Calu3 (cell line): Measurements from ENCODE around the gene MOCS1. TPM values are rescaled to one million over a fixed set of nuclear protein-coding genes. Genes with fewer than 3 reads are reported as not detected.

Experiments
- BruUV-seq: library from RNA; stranded (reverse); fragments of 400-500 nt; replicated peaks from 2 replicates; lab custom pipeline; 2021; lab: Mats Ljungman, UMichigan
- CTCF ChIA-PET: fragments of 300-600 bp; sonication (Branson Sonifier 250); formaldehyde crosslinking; loops from one replicate; lab custom pipeline; 2022; ENCODE audit warnings: antibody characterized with exemption; lab: Charles Lee
- DNase-seq: peaks from one replicate; pipeline ENCODE4 v3.0.0; 2022
- H3K27ac Mint-ChIP-seq: one replicate; pipeline ENCODE4 v1.8.0; 2022; ENCODE audit warnings: mixed read lengths; ENCODE audit not compliant: unreplicated experiment
- H3K27me3 Mint-ChIP-seq: one replicate; pipeline ENCODE4 v1.8.0; 2022; ENCODE audit warnings: mixed read lengths; ENCODE audit not compliant: unreplicated experiment
- H3K36me3 Mint-ChIP-seq: one replicate; pipeline ENCODE4 v1.8.0; 2022; ENCODE audit warnings: mild to moderate bottlenecking, moderate library complexity, mixed read lengths; ENCODE audit not compliant: insufficient read depth, unreplicated experiment
- H3K4me1 Mint-ChIP-seq: one replicate; pipeline ENCODE4 v1.8.0; 2022; ENCODE audit warnings: mild to moderate bottlenecking, low read depth, mixed read lengths; ENCODE audit not compliant: unreplicated experiment
- H3K4me3 Mint-ChIP-seq: one replicate; pipeline ENCODE4 v1.8.0; 2022; ENCODE audit warnings: mild to moderate bottlenecking, low read depth, moderate library complexity, mixed read lengths; ENCODE audit not compliant: unreplicated experiment
- H3K9me3 Mint-ChIP-seq: one replicate; pipeline ENCODE4 v1.8.0; 2022; ENCODE audit warnings: low read depth, mixed read lengths; ENCODE audit not compliant: unreplicated experiment
- intact Hi-C: fragments of 100-400 bp; cut with micrococcal nuclease; formaldehyde crosslinking; loops from one replicate; pipeline ENCODE4 v1.10.0; 2022; ENCODE audit not compliant: unreplicated experiment
- total RNA-seq: library from RNA; stranded (reverse); gene quantifications from 2 replicates; pipeline ENCODE4 v1.2.3, GENCODE V29; 2022
- TF ChIP-seq, protein P1 (sequence below): fragments of 200-600 bp; IDR thresholded peaks from one replicate; pipeline ENCODE4 v1.8.0; 2022; ENCODE audit warnings: antibody characterized with exemption; ENCODE audit not compliant: unreplicated experiment

The MOCS1 gene
- total RNA-seq, 1 experiment from 2014 or later: 2.5 TPM

DNA sequence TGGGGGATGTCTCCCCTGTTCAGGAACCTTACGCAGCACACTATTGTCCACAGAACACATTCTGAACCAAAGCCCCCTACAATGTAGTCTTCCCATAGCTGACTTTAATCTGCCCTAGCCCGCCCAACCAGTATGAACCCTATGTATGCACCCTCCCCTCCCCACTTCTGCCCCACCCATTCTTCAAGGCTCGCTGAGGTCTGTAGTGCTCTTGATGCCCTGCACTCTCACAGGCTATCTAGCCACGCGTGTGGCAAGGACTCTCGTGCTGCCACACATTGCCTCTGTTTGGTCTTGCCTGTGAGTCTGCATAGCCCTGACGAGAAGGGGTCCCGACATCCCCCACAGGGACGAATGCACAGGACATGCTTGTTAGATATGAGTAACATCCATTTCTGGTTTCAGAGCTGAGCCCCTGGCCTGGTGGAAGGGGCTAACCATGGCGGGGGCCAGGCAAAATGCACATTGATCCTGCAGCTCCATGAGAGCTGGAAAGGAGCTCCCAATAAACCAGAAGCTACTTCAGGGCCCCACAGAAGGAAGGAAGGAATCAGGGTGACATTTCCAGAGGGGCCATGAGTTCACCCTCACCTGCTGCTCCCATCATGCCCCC, 22.6 kb downstream of the MOCS1 start:
- CTCF ChIA-PET: interaction anchor here (0.8 kb wide), 1 partner anchor 1082 kb away, joined by 4 read pairs; no protein-coding TSS in a partner anchor
- TF ChIP-seq, protein P1, sequence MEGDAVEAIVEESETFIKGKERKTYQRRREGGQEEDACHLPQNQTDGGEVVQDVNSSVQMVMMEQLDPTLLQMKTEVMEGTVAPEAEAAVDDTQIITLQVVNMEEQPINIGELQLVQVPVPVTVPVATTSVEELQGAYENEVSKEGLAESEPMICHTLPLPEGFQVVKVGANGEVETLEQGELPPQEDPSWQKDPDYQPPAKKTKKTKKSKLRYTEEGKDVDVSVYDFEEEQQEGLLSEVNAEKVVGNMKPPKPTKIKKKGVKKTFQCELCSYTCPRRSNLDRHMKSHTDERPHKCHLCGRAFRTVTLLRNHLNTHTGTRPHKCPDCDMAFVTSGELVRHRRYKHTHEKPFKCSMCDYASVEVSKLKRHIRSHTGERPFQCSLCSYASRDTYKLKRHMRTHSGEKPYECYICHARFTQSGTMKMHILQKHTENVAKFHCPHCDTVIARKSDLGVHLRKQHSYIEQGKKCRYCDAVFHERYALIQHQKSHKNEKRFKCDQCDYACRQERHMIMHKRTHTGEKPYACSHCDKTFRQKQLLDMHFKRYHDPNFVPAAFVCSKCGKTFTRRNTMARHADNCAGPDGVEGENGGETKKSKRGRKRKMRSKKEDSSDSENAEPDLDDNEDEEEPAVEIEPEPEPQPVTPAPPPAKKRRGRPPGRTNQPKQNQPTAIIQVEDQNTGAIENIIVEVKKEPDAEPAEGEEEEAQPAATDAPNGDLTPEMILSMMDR: no peak
- Mint-ChIP-seq H3K9me3 (peaks cover 2% of the 10 kb centered on the region), H3K27ac (no peak overlapping the region), H3K4me1 (no peaks in the 10 kb centered on the region), H3K36me3 (no peaks in the 10 kb centered on the region), H3K27me3 (no peaks in the 10 kb centered on the region), H3K4me3 (no peak overlapping the region)
- no TSS peak for BruUV-seq
- no peak for DNase-seq
- intact Hi-C loops: no loop called here

DNA sequence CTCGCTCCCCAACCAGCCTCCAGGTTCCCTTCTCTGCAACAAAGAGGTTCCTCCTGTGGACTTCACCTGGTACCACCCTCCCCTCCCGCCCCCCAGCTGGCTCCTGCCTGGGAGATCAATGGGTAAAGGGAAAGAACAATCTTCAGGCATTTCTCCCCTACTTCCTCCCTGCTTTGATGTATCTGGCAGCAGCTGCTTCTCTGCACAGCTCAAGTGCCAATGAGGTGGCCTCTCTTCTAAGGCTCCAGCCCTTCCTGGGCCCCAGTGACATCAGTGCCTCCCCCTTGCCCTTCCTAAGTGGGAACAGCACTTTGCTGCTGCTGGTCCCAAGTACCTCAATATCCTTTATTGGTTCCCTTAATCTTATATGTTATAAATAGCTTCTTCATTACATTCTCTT, 23.5 kb downstream of the MOCS1 start:
- H3K36me3 Mint-ChIP-seq: no peaks in the 10 kb centered on the region
- no peak for DNase-seq
- H3K27me3 Mint-ChIP-seq: no peaks in the 10 kb centered on the region
- intact Hi-C loops: no loop called here
- BruUV-seq: no TSS peak
- no peak overlapping the region for H3K4me3 Mint-ChIP-seq
- peaks cover 2% of the 10 kb centered on the region for H3K9me3 Mint-ChIP-seq
- no peak overlapping the region for H3K27ac Mint-ChIP-seq
- TF ChIP-seq, protein P1: no peak
- CTCF ChIA-PET: no interaction called here
- H3K4me1 Mint-ChIP-seq: no peaks in the 10 kb centered on the region

DNA sequence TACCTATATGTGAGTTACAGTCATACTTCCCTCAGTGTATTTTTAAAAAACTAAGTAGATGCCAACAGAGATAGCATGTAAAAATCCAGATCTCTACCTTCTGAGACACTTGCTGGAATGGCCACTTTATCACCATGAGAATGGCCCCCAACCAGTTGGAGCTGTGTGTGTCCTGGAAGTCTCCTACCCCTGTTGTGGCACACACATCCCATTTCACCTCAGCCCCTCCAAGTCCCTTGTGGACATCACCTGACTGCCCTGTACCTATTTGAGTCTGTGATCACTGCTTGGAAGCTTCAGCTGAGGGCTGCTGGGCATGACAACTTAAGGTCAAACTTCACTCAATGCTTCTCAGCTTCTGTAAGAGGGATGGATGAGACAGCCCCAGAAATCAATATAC, 24.1 kb downstream of the MOCS1 start:
- Mint-ChIP-seq H3K4me1 (no peaks in the 10 kb centered on the region), H3K27me3 (no peaks in the 10 kb centered on the region), H3K27ac (no peak overlapping the region), H3K36me3 (no peaks in the 10 kb centered on the region), H3K4me3 (no peak overlapping the region), H3K9me3 (peaks cover 2% of the 10 kb centered on the region)
- TF ChIP-seq, protein P1: no peak
- intact Hi-C loops: no loop called here
- CTCF ChIA-PET: no interaction called here
- BruUV-seq: no TSS peak
- no peak for DNase-seq

DNA sequence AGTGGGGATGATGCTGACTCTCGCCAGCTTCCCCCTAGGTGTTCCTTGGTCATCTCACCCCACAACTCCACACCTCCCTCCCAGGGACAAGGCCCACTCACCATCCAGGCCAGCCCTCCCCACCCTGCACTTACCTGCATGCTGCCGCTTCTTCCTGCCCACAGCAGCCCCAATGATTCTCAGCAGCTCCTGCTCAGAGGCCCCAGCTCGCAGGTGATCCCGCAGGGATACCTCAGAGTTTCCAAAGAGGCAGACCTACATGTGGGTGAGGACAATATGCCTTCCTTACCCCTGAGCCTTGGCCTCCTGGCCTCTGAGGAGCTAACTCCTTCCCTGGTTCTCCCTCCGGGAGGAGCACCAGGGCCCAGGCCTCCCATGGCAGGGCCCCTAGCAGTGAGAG, 24.6 kb downstream of the MOCS1 start:
- H3K36me3 Mint-ChIP-seq: no peaks in the 10 kb centered on the region
- H3K9me3 Mint-ChIP-seq: peaks cover 2% of the 10 kb centered on the region
- no peaks in the 10 kb centered on the region for H3K27me3 Mint-ChIP-seq
- H3K27ac Mint-ChIP-seq: no peak overlapping the region
- DNase-seq: no peak
- no TSS peak for BruUV-seq
- TF ChIP-seq, protein P1: no peak
- H3K4me1 Mint-ChIP-seq: no peaks in the 10 kb centered on the region
- CTCF ChIA-PET: no interaction called here
- H3K4me3 Mint-ChIP-seq: no peak overlapping the region
- intact Hi-C loops: no loop called here
